Gastrocnemius medialis (tissue), 4 donors: ENCODE measurements around the gene HSD17B3.

ENCODE experiments used
- POLR2A ChIP-seq, 2 donors: fragments of 450-650 bp; IDR thresholded peaks; one replicate each; pipeline ENCODE4 v1.6.1; 2017; ENCODE audit warnings: antibody characterized with exemption in 2 of 2, mild to moderate bottlenecking in 2 of 2, moderate library complexity in 2 of 2
- TF ChIP-seq, protein P1 (sequence below), 5 experiments: fragments of 450-650 bp in 3 of 5; fragments of 200-600 bp in 2 of 5; sonication (generic) in 2 of 5; IDR thresholded peaks in 4 of 5; conservative IDR thresholded peaks in 1 of 5; 1 replicate in 4 of 5; 2 replicates in 1 of 5; pipeline ENCODE4 v1.5.1; 2016 to 2019; ENCODE audit warnings: antibody characterized with exemption in 5 of 5, mild to moderate bottlenecking in 3 of 5, moderate library complexity in 3 of 5

GRCh38 chr9:96203867-96204501 is 98.0 kb downstream of the HSD17B3 start:
- TF ChIP-seq, protein P1, sequence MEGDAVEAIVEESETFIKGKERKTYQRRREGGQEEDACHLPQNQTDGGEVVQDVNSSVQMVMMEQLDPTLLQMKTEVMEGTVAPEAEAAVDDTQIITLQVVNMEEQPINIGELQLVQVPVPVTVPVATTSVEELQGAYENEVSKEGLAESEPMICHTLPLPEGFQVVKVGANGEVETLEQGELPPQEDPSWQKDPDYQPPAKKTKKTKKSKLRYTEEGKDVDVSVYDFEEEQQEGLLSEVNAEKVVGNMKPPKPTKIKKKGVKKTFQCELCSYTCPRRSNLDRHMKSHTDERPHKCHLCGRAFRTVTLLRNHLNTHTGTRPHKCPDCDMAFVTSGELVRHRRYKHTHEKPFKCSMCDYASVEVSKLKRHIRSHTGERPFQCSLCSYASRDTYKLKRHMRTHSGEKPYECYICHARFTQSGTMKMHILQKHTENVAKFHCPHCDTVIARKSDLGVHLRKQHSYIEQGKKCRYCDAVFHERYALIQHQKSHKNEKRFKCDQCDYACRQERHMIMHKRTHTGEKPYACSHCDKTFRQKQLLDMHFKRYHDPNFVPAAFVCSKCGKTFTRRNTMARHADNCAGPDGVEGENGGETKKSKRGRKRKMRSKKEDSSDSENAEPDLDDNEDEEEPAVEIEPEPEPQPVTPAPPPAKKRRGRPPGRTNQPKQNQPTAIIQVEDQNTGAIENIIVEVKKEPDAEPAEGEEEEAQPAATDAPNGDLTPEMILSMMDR (IDR thresholded peaks at IDR 0.05 in 4 of 5, conservative IDR thresholded peaks at IDR 0.05 in 1 of 5): no peak
- no peak for TF ChIP-seq POLR2A (IDR thresholded peaks at IDR 0.05)
